Neuronal stem cell (in vitro differentiated cells): ENCODE data around the gene AFP.

Experiments used
- DNase-seq: peaks from one replicate; pipeline ENCODE4 v3.0.0-alpha.2; 2013; ENCODE audit warnings: low spot score
- H2AFZ ChIP-seq: one replicate; pipeline ENCODE4 v1.6.1; 2013; ENCODE audit warnings: mild to moderate bottlenecking, low read length, inconsistent platforms
- H2AK5ac ChIP-seq: 2 replicates; pipeline ENCODE4 v1.6.1; 2013; ENCODE audit warnings: low read depth, mild to moderate bottlenecking, inconsistent platforms, low read length, moderate library complexity, mixed read lengths
- H2BK120ac ChIP-seq: 2 replicates; pipeline ENCODE4 v1.6.1; 2013; ENCODE audit warnings: low read depth, mild to moderate bottlenecking, inconsistent platforms, low read length, moderate library complexity, mixed read lengths
- H2BK12ac ChIP-seq: one replicate; pipeline ENCODE4 v1.6.1; 2013; ENCODE audit warnings: low read length, inconsistent platforms
- H2BK15ac ChIP-seq: 2 replicates; pipeline ENCODE4 v1.6.1; 2013; ENCODE audit warnings: mild to moderate bottlenecking, low read length, inconsistent platforms, mixed read lengths
- H2BK5ac ChIP-seq: one replicate; pipeline ENCODE4 v1.6.1; 2013; ENCODE audit warnings: inconsistent platforms, mild to moderate bottlenecking, low read length, moderate library complexity
- H3K14ac ChIP-seq: one replicate; pipeline ENCODE4 v1.6.1; 2013; ENCODE audit warnings: low read length, inconsistent platforms
- H3K18ac ChIP-seq: 2 replicates; pipeline ENCODE4 v1.6.1; 2013; ENCODE audit warnings: low read length, inconsistent platforms
- H3K23ac ChIP-seq: 2 replicates; pipeline ENCODE4 v1.6.1; 2013; ENCODE audit warnings: low read depth, mild to moderate bottlenecking, mixed read lengths, low read length, inconsistent platforms; ENCODE audit not compliant: poor library complexity
- H3K27ac ChIP-seq: replicated peaks from 3 replicates; pipeline ENCODE4 v1.5.1; 2013; ENCODE audit warnings: low read length, inconsistent platforms
- H3K27me3 ChIP-seq, 3 experiments: 2 replicates each; pipeline ENCODE4 v1.6.1; 2013; ENCODE audit warnings: low read length in 3 of 3, mild to moderate bottlenecking in 2 of 3, inconsistent platforms in 1 of 3, low read depth in 1 of 3, mixed read lengths in 1 of 3, moderate library complexity in 1 of 3; ENCODE audit not compliant: control insufficient read depth in 3 of 3, insufficient read depth in 3 of 3
- H3K36me3 ChIP-seq, 2 donors: replicated peaks in 1 of 2; 2 replicates each; pipeline ENCODE4 v1.6.1; 2013; ENCODE audit warnings: low read length in 2 of 2; ENCODE audit not compliant: control insufficient read depth in 2 of 2, insufficient read depth in 2 of 2
- H3K4ac ChIP-seq: 2 replicates; pipeline ENCODE4 v1.6.1; 2013; ENCODE audit warnings: inconsistent platforms, mild to moderate bottlenecking, low read length, moderate library complexity
- H3K4me1 ChIP-seq, 2 donors: 1 replicate in 1 of 2; 2 replicates in 1 of 2; pipeline ENCODE4 v1.6.1; 2013; ENCODE audit warnings: low read length in 2 of 2, low read depth in 1 of 2; ENCODE audit not compliant: control insufficient read depth in 2 of 2, insufficient read depth in 1 of 2
- H3K4me2 ChIP-seq: one replicate; pipeline ENCODE4 v1.6.1; 2013; ENCODE audit warnings: mild to moderate bottlenecking, low read length, inconsistent platforms; ENCODE audit not compliant: insufficient read depth, poor library complexity, severe bottlenecking
- H3K4me3 ChIP-seq, 2 donors: 2 replicates each; pipeline ENCODE4 v1.5.1; 2013; ENCODE audit warnings: low read length in 2 of 2, mild to moderate bottlenecking in 2 of 2, inconsistent platforms in 1 of 2, moderate library complexity in 1 of 2
- H3K79me1 ChIP-seq: one replicate; pipeline ENCODE4 v1.6.1; 2013; ENCODE audit warnings: low read depth, mild to moderate bottlenecking, inconsistent platforms, low read length, moderate library complexity
- H3K9ac ChIP-seq: one replicate; pipeline ENCODE4 v1.6.1; 2013; ENCODE audit warnings: mild to moderate bottlenecking, low read depth, low read length, inconsistent platforms; ENCODE audit not compliant: poor library complexity
- H3K9me3 ChIP-seq, 2 donors: replicated peaks in 1 of 2; 2 replicates each; pipeline versions ENCODE3 to v1.6.1; 2013; ENCODE audit warnings: low read length in 2 of 2, mild to moderate bottlenecking in 2 of 2, inconsistent platforms in 1 of 2, low read depth in 1 of 2, mixed read lengths in 1 of 2, moderate library complexity in 1 of 2; ENCODE audit not compliant: control insufficient read depth in 2 of 2, insufficient read depth in 1 of 2
- H4K8ac ChIP-seq: one replicate; pipeline ENCODE4 v1.6.1; 2013; ENCODE audit warnings: low read depth, mild to moderate bottlenecking, inconsistent platforms, low read length, moderate library complexity
- H4K91ac ChIP-seq: one replicate; pipeline ENCODE4 v1.6.1; 2013; ENCODE audit warnings: low read length, low read depth, mild to moderate bottlenecking, inconsistent platforms; ENCODE audit not compliant: poor library complexity
- WGBS, 2 donors: extraction: QIAGEN DNeasy Blood & Tissue Kit; methylation state at CpG; one replicate each; pipeline ENCODE4 v1.1.7; 2013; ENCODE audit warnings: missing lambda C conversion rate in 2 of 2, mixed read lengths in 1 of 2; ENCODE audit not compliant: insufficient read length in 2 of 2, insufficient replicate concordance in 1 of 2; ENCODE audit errors: extremely low coverage in 2 of 2; 5-methylcytosine and 5-hydroxymethylcytosine counted together

AFP gene

DNA sequence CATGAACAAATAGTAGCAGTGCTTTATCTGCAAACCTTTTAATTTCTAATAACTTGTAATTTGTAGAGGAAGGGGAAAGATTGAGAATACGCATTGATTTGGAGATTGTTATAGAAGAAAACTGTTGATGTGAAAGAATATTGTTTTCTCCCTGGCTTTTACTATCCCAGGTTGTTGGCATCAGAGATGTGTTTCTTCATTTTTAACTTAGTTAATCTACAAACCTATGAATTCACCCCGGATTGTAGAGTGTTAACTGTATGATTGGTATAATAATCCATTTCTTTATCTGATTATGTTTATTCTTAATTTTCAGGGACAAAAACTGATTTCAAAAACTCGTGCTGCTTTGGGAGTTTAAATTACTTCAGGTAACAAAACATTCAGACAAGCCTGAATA lies 18.9 kb downstream of the AFP start:
- Histone ChIP-seq H3K4me1 (peaks cover 5 to 8% of the 10 kb centered on the region in 2 donors), H3K9ac (no peak overlapping the region), H3K27ac (no peak overlapping the region), H3K27me3 (peaks cover 0 to 5% (median 0%) of the 10 kb centered on the region in 3 experiments), H3K18ac (no peak overlapping the region), H2BK12ac (no peak overlapping the region), H3K4ac (no peak overlapping the region), H3K4me2 (no peak overlapping the region), H4K91ac (no peak overlapping the region), H4K8ac (no peak overlapping the region), H2AK5ac (no peak overlapping the region), H3K4me3 (no peak overlapping the region), H3K36me3 (no peaks in the 10 kb centered on the region), H2AFZ (no peak overlapping the region), H3K14ac (no peak overlapping the region), H2BK5ac (no peak overlapping the region), H3K79me1 (no peaks in the 10 kb centered on the region), H2BK120ac (no peak overlapping the region), H3K23ac (no peak overlapping the region), H3K9me3 (no peaks in the 10 kb centered on the region), H2BK15ac (no peak overlapping the region)
- WGBS, 2 donors: 100% methylated on average over 1 of the region's 3 CpGs; no CpG with 5 or more reads in 1 of the 2 donors
- no peak for DNase-seq

DNA sequence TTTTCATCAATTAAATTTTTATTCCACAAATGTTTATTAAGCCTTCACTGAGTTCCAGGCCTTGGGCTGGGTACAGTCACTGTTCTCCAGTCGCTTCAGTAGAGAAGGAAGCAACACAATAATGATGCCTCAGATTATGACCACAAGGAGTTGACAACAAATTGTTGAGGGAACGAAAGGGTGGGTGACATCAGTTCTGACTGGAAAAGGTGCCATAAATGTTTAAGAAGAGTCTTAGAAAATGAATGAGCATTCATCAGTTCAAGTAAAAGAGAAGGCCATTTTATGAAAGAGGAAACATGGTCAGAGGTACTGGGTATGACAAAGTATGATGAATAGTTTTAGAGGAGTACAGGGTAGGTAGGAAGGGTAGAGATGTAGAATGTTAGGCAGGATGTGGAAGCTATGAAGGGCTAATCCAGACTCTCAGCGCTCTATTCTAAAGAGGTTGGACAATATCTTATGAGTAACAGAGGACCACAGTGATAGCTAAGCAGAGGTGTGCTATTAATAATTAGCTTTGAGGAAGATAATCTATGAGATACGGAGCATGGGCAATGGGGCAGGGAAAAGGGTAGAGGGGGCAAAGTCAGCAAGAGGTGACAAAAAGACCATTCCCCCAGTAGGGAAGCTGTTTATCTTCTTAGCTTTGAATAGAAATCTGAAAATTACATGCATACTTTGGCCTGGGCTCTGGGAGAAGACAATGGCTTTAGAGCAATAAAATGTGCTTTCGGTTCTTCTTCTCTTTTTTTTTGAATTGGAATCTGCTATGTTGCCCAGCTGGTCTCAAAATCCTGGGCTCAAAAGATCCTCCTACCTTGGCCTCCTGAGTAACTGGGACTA lies 20.4 kb downstream of the AFP start:
- Histone ChIP-seq H2BK120ac (no peak overlapping the region), H3K27ac (no peak overlapping the region), H3K9ac (no peak overlapping the region), H3K79me1 (no peaks in the 10 kb centered on the region), H2AK5ac (no peak overlapping the region), H3K4me2 (no peak overlapping the region), H4K8ac (no peak overlapping the region), H2BK15ac (no peak overlapping the region), H4K91ac (no peak overlapping the region), H2BK12ac (no peak overlapping the region), H3K4me1 (peaks cover 0 to 4% of the 10 kb centered on the region in 2 donors), H3K9me3 (no peaks in the 10 kb centered on the region), H3K4ac (no peak overlapping the region), H3K23ac (no peak overlapping the region), H3K36me3 (no peaks in the 10 kb centered on the region), H3K27me3 (peaks cover 0 to 2% (median 0%) of the 10 kb centered on the region in 3 experiments), H2BK5ac (no peak overlapping the region), H3K18ac (no peak overlapping the region), H3K4me3 (no peak overlapping the region), H2AFZ (no peak overlapping the region), H3K14ac (no peak overlapping the region)
- no CpG with 5 or more reads among the region's 5 CpGs for WGBS, 2 donors
- DNase-seq: no peak

DNA sequence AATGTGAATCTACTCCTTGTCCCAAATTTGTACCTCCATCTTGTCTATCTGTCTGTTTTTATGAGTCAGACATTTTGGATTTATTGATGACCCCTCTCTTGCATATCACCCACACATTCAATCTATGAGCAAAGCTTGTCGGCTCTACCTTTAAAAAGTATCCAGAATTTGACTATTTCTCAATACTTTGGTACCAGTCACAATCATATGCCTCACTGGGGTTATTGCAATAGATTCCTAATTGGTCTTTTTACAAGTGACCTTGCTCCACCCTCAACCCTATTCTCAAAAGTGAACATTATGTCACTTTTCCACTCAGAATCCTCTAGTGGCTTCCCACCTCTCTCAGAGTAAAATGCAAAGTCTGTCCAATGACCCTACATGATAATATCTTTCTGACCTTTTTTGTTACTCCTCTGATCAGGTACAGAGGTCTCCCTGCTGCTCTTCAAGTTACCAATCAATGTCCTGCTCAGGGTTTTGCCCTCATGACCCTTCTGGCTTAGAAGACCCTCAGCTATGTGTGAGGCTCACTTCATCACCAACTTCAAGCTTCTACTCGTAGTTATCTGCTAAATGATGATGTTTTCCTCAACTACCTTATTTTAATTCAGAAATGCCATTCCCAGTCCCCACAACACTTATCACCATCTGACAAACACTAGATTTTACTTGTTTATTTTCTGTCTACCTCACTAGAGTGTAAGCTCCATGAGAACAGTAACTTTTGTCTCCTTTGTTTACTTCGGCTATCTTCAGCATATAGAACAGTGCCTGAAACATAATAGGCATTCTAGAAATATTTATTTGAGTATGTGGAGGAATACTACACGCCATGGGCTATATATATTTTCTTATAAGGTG lies 22.4 kb downstream of the AFP start:
- Histone ChIP-seq H3K4ac (no peak overlapping the region), H4K8ac (no peak overlapping the region), H3K9ac (no peak overlapping the region), H2BK15ac (no peak overlapping the region), H2AFZ (no peak overlapping the region), H4K91ac (no peak overlapping the region), H2BK120ac (no peak overlapping the region), H3K36me3 (no peaks in the 10 kb centered on the region), H3K4me2 (no peak overlapping the region), H3K23ac (no peak overlapping the region), H3K14ac (no peak overlapping the region), H2BK5ac (no peak overlapping the region), H3K79me1 (no peaks in the 10 kb centered on the region), H3K9me3 (peaks cover 0 to 3% of the 10 kb centered on the region in 2 donors), H3K18ac (no peak overlapping the region), H2BK12ac (no peak overlapping the region), H3K4me1 (peaks cover 0 to under 1% of the 10 kb centered on the region in 2 donors), H2AK5ac (no peak overlapping the region), H3K27me3 (peaks cover 0 to 2% (median 0%) of the 10 kb centered on the region in 3 experiments), H3K27ac (no peak overlapping the region), H3K4me3 (no peak overlapping the region)
- no peak for DNase-seq
- no CpG with 5 or more reads among the region's 4 CpGs for WGBS, 2 donors

DNA sequence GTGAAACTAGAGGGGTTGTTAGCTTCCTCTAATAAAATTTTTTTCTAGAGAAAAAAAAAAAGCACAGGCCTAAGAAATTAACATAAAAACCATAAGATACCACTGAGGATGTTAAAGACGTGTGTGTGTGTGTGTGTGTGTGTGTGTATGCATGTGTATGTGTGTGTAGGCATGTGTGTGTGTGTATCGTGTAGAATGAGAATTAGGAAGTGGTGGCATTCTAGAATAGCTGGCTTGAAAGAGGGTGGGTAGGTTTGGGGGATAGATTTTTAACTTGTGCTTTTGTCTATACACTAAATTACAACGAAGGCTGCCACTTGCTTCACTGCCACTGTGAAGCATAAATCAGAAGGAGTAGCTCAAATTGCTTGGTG lies 23.0 kb downstream of the AFP start:
- 100% methylated on average over 1 of the region's 3 CpGs; no CpG with 5 or more reads in 1 of the 2 donors for WGBS, 2 donors
- H3K4me2 ChIP-seq: no peak overlapping the region

More for the DNA sequence above, 23.0 kb downstream of the AFP start:
- Histone ChIP-seq H2BK12ac (no peak overlapping the region), H2BK5ac (no peak overlapping the region), H3K9me3 (peaks cover 0 to 3% of the 10 kb centered on the region in 2 donors), H3K23ac (no peak overlapping the region), H3K4me3 (no peak overlapping the region), H4K91ac (no peak overlapping the region), H2BK120ac (no peak overlapping the region), H3K79me1 (no peaks in the 10 kb centered on the region), H2BK15ac (no peak overlapping the region), H3K18ac (no peak overlapping the region), H3K9ac (no peak overlapping the region), H3K27ac (no peak overlapping the region), H3K36me3 (no peaks in the 10 kb centered on the region), H2AK5ac (no peak overlapping the region), H3K27me3 (peaks cover 0 to 2% (median 0%) of the 10 kb centered on the region in 3 experiments), H3K14ac (no peak overlapping the region), H3K4ac (no peak overlapping the region), H4K8ac (no peak overlapping the region), H2AFZ (no peak overlapping the region), H3K4me1 (no peaks in the 10 kb centered on the region)
- DNase-seq: no peak
